ENCODE measurements around the gene SPNS2. TPM values are rescaled to one million over a fixed set of nuclear protein-coding genes. Genes with fewer than 3 reads are reported as not detected.

The SPNS2 gene, protein sequence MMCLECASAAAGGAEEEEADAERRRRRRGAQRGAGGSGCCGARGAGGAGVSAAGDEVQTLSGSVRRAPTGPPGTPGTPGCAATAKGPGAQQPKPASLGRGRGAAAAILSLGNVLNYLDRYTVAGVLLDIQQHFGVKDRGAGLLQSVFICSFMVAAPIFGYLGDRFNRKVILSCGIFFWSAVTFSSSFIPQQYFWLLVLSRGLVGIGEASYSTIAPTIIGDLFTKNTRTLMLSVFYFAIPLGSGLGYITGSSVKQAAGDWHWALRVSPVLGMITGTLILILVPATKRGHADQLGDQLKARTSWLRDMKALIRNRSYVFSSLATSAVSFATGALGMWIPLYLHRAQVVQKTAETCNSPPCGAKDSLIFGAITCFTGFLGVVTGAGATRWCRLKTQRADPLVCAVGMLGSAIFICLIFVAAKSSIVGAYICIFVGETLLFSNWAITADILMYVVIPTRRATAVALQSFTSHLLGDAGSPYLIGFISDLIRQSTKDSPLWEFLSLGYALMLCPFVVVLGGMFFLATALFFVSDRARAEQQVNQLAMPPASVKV
- total RNA-seq: 2.8 and 45.1 TPM in 2 replicates

DNA sequence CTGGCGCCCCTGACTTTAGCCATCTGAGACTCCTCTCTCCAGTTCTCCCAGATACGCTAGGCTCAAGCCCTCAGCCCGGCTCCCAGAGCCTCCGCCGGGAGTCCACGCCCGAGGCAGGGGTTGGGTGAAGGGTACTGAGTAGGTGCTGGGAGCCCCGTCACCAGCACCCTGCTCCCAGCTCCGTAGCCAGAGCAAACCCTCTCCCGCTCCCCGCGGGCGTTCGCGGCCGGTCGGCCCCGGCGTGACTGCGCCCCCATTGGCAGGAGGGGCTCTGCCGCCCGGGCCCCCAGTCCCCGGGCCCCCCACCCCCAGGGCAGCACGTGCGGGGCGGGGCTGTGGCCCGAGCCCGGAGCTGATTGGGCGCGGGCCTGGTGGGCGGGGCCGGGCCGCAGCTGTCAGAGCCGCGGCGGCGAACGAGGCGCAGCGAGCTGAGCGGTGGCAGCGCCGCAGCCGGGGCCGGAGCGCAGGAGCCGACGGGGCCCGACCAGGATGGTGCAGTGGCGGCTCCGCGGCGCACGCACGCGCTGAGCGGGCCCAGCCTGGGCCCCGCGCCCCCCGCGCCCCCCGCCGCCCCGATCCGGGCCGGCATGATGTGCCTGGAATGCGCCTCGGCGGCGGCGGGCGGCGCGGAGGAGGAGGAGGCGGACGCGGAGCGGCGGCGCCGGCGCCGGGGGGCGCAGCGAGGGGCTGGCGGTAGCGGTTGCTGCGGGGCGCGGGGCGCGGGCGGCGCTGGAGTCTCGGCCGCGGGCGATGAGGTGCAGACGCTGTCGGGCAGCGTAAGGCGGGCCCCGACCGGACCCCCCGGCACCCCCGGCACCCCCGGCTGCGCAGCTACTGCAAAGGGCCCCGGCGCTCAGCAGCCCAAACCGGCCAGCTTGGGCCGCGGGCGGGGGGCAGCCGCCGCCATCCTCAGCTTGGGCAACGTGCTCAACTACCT lies at the start of gene SPNS2:
Gene SPNS2, plus strand, starts transcription at position 421 of the 937 bp plus-strand sequence. Its CDS starts 167 bp downstream, at position 588.

DNA sequence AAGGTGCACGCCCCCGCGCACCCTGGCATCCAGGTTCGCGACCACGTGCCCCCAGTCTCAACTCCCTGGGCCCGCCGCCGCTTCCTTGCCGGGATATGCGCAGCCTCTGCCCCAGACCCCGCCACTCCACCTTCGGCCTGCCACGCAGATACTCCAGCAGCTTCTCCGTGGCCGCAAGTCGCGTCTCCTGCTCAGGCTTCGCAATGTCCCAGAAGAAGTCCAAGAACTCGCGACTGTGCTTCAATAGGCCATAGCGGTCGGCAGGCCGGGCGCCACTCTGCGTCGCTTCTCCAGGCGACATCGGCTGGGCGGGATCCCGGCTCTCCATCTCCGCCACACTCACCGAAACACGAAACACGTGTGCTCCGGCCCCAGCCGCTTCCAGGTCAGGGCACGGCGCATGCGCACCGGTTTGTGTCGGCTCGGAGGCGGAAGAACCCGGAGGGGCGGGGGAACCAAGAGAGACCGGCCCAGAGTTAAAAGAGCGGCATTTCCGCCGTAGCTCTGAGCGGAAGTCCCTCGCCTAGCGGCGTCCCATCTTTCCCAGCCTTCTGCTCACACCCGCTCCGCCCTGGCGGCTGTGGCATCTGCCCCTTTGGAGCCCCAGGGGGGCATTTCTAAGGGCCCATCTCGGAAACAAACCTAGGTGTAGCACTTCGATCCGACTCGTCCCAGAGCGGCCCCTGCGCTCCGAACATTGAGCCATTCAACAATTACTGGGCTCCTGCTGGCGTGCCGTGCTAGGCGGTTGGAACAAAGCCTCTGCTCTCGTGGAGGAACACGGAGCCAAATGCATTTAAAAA lies 56.5 kb downstream of the SPNS2 start, which contains the start of gene MYBBP1A:
Gene MYBBP1A, minus strand, starts transcription at position 388 of the 803 bp plus-strand sequence. Its CDS starts 60 bp downstream, at position 328.

DNA sequence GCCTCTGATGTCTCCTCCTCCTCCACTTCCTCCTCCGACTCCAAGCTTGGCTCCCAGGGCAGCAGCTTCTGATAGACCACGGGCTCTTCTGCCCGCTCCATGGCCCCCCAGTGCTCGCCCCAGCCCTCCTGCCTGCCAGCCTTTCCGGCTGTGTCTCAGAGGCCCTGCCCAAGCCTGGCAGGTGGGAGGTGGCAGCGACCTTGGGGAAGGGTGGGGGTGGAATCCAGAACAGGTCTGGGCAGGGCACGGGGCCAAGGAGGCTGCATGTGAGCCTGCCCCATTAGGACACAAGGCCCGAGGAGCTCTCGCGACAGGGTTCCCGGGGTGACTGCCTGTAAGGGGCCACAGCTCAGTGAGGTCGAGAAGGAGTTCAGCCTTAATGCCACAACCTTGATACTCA lies 61.7 kb downstream of the SPNS2 start, which contains the start of gene GGT6:
Gene GGT6, minus strand, starts transcription at position 157 of the 400 bp plus-strand sequence. Its CDS starts 56 bp downstream, at position 101.

DNA sequence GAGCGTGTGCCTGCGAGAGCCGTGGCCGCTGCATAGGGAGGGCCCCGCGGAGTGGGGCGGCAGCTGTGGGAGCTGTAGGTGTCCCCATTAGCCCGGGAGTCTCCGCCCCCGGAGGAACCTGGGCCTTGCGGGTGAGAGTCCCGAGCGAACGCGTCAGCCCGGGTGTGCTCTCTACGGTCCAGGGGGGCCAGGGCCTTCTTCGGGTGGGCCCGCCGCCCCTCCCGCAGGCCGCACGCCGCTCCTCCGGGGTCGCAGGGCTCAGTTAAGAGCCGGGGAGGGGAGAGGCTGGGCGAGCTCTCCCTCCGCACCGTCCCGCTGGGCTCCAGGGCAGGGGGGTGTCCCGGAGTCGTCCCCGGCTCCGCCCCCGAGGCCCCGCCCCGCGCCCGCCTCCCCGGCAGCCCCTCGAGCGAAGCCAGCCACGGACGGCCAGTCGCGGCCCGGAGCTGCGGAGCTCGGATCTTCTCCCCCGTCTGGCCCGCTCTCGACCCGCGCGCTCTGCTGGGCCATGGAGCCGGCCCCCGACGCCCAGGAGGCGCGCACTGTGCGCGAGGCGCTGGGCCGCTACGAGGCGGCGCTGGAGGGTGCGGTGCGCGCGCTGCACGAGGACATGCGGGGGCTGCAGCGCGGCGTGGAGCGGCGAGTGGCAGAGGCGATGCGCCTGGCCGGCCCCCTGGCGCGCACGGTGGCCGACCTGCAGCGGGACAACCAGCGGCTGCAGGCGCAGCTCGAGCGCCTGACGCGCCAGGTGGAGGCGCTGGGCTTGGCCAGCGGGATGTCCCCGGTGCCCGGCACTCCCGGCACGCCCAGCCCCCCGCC lies 85.6 kb downstream of the SPNS2 start, which contains the start of gene SMTNL2:
Gene SMTNL2, plus strand, starts transcription at position 429 of the 816 bp plus-strand sequence. Its CDS starts 77 bp downstream, at position 506.

Other genes with a start within 250 kb of the SPNS2 start
- 25.8 and 35.9 TPM in 2 replicates for gene ANKFY1, start 234.9 kb upstream of the SPNS2 start, total RNA-seq
- gene UBE2G1, start 132.2 kb upstream of the SPNS2 start, total RNA-seq: 58.8 and 63.3 TPM in 2 replicates
- gene SPNS3, start 64.9 kb upstream of the SPNS2 start, total RNA-seq: 0.72 TPM in 1 of 2 replicates, not detected in the other
- gene MYBBP1A, start 56.5 kb downstream of the SPNS2 start, total RNA-seq: 84.8 and 88.9 TPM in 2 replicates
- gene GGT6, start 61.7 kb downstream of the SPNS2 start, total RNA-seq: 2.2 and 7.7 TPM in 2 replicates
- under 0.01 TPM in 1 of 2 replicates, not detected in the other for gene SMTNL2, start 85.6 kb downstream of the SPNS2 start, total RNA-seq
- gene ALOX15, start 142.8 kb downstream of the SPNS2 start, total RNA-seq: not detected in 2 replicates
- 30.9 and 36.4 TPM in 2 replicates for gene PELP1, start 205.3 kb downstream of the SPNS2 start, total RNA-seq
- gene ARRB2, start 211.8 kb downstream of the SPNS2 start, total RNA-seq: 3.1 and 5.3 TPM in 2 replicates
- 12.6 and 13.5 TPM in 2 replicates for gene MED11, start 232.5 kb downstream of the SPNS2 start, total RNA-seq
- 0.21 and 1.2 TPM in 2 replicates for gene ZMYND15, start 241.0 kb downstream of the SPNS2 start, total RNA-seq
- 13.9 and 42.2 TPM in 2 replicates for gene CXCL16, start 241.0 kb downstream of the SPNS2 start, total RNA-seq

All from tracheal epithelial cell (primary cell).